ENCODE data around the gene HMGN4. TPM values are rescaled to one million over a fixed set of nuclear protein-coding genes. Genes with fewer than 3 reads are reported as not detected.
"Not testable (repeated sequence)": the region's sequence is repeated elsewhere in the genome, so short reads cannot be mapped to it uniquely, and the experiment has no call there.

Gene HMGN4
- total RNA-seq, 1 experiment from 2014 or later = 73.8 TPM

- H3K27ac ChIP-seq (ENCODE audit: low read depth, low read length) = no peak overlapping the region
- H3K4me3 ChIP-seq (replicated peaks in 1 of 2; ENCODE audit: low read depth in 1 of 2, low read length in 2 of 2) = no peak overlapping the region
- BruUV-seq (replicated peaks) = no TSS peak
- H3K27me3 ChIP-seq (ENCODE audit: insufficient read depth, low read length) = no peaks in the 10 kb centered on the region
- H4K20me1 ChIP-seq (ENCODE audit: insufficient read depth) = no peaks in the 10 kb centered on the region
- ChIA-PET RAD21 (ENCODE audit: low non-redundant PET in 1 of 2, low total read pairs in 2 of 2, uncharacterized antibody in 2 of 2, unreplicated experiment in 2 of 2) (no interaction called here), CTCF (no interaction called here), POLR2A (no interaction called here)
- H3K9me3 ChIP-seq (ENCODE audit: control insufficient read depth in 1 of 2, insufficient read depth in 1 of 2, low read depth in 1 of 2, low read length in 2 of 2) = no peaks in the 10 kb centered on the region
- H3K79me2 ChIP-seq (ENCODE audit: insufficient read depth, low read length) = no peaks in the 10 kb centered on the region
- DNase-seq (ENCODE audit: low read depth, low spot score) (no peak), ATAC-seq (no peak)
- peak overlapping the region; percentile 38 for H2AFZ ChIP-seq (ENCODE audit: low read depth, low read length, poor library complexity, severe bottlenecking)
- H3K9ac ChIP-seq (ENCODE audit: low read length) = no peak overlapping the region
- TF ChIP-seq CBX3 (IDR thresholded peaks at IDR 0.05; ENCODE audit: low read depth) (0 out of 2 replicates have a peak, but pooled peaks have one; percentile 4), ZNF274 (IDR thresholded peaks at IDR 0.05; ENCODE audit: low read depth, low read length) (no peak), CTCF (IDR thresholded peaks at IDR 0.05 in 2 of 3, conservative IDR thresholded peaks at IDR 0.05 in 1 of 3; ENCODE audit: borderline replicate concordance in 1 of 3, insufficient read depth in 1 of 3, low read depth in 2 of 3, low read length in 2 of 3) (0 out of 6 replicates have a peak, but pooled peaks of 1 of the 3 experiments have one; percentile 7)
- H3K9me2 ChIP-seq (ENCODE audit: insufficient read depth) = no peaks in the 10 kb centered on the region
- H3K36me3 ChIP-seq (ENCODE audit: control insufficient read depth in 1 of 2, insufficient read depth in 2 of 2, low read length in 2 of 2) = no peaks in the 10 kb centered on the region
- H3K4me2 ChIP-seq (ENCODE audit: low read length) = peak overlapping the region; percentile 38; the same call in 1 of the 2 replicates
- intact Hi-C loops (cut with micrococcal nuclease) = no loop called here
- peaks cover 8 to 18% of the 10 kb centered on the region in 2 experiments; a peak in 3 of 4 replicates for H3K4me1 ChIP-seq (ENCODE audit: control insufficient read depth in 1 of 2, insufficient read depth in 2 of 2, low read length in 2 of 2)
Measured at GRCh38 chr6:26521600-26522391, 16.4 kb upstream of the HMGN4 start.

GRCh38 chr6:26522486-26523228, 15.5 kb upstream of the HMGN4 start:
- POLR2A ChIA-PET; DNase-seq (ENCODE audit: low read depth, low spot score); RAD21 ChIA-PET (ENCODE audit: low non-redundant PET in 1 of 2, low total read pairs in 2 of 2, uncharacterized antibody in 2 of 2, unreplicated experiment in 2 of 2); H3K27me3 ChIP-seq (ENCODE audit: insufficient read depth, low read length); intact Hi-C loops (cut with micrococcal nuclease); H3K79me2 ChIP-seq (ENCODE audit: insufficient read depth, low read length); H2AFZ ChIP-seq (ENCODE audit: low read depth, low read length, poor library complexity, severe bottlenecking); ATAC-seq; H3K9me2 ChIP-seq (ENCODE audit: insufficient read depth); H3K9ac ChIP-seq (ENCODE audit: low read length); H4K20me1 ChIP-seq (ENCODE audit: insufficient read depth); H3K9me3 ChIP-seq (ENCODE audit: control insufficient read depth in 1 of 2, insufficient read depth in 1 of 2, low read depth in 1 of 2, low read length in 2 of 2); CTCF ChIA-PET; H3K36me3 ChIP-seq (ENCODE audit: control insufficient read depth in 1 of 2, insufficient read depth in 2 of 2, low read length in 2 of 2); H3K4me3 ChIP-seq (replicated peaks in 1 of 2; ENCODE audit: low read depth in 1 of 2, low read length in 2 of 2); BruUV-seq (replicated peaks); H3K27ac ChIP-seq (ENCODE audit: low read depth, low read length); H3K4me2 ChIP-seq (ENCODE audit: low read length): not testable (repeated sequence)
- peaks cover 8 to 15% of the 10 kb centered on the region in 2 experiments; a peak in 3 of 4 replicates for H3K4me1 ChIP-seq (ENCODE audit: control insufficient read depth in 1 of 2, insufficient read depth in 2 of 2, low read length in 2 of 2)

GRCh38 chr6:26524314-26524713, 13.9 kb upstream of the HMGN4 start:
- H3K9ac ChIP-seq (ENCODE audit: low read length); H3K4me3 ChIP-seq (replicated peaks in 1 of 2; ENCODE audit: low read depth in 1 of 2, low read length in 2 of 2); ATAC-seq; H3K4me2 ChIP-seq (ENCODE audit: low read length); BruUV-seq (replicated peaks); H3K27me3 ChIP-seq (ENCODE audit: insufficient read depth, low read length); H3K27ac ChIP-seq (ENCODE audit: low read depth, low read length); H3K79me2 ChIP-seq (ENCODE audit: insufficient read depth, low read length); H3K9me2 ChIP-seq (ENCODE audit: insufficient read depth); RAD21 ChIA-PET (ENCODE audit: low non-redundant PET in 1 of 2, low total read pairs in 2 of 2, uncharacterized antibody in 2 of 2, unreplicated experiment in 2 of 2); H3K36me3 ChIP-seq (ENCODE audit: control insufficient read depth in 1 of 2, insufficient read depth in 2 of 2, low read length in 2 of 2); H3K9me3 ChIP-seq (ENCODE audit: control insufficient read depth in 1 of 2, insufficient read depth in 1 of 2, low read depth in 1 of 2, low read length in 2 of 2); CTCF ChIA-PET; H2AFZ ChIP-seq (ENCODE audit: low read depth, low read length, poor library complexity, severe bottlenecking); intact Hi-C loops (cut with micrococcal nuclease); H4K20me1 ChIP-seq (ENCODE audit: insufficient read depth); DNase-seq (ENCODE audit: low read depth, low spot score); POLR2A ChIA-PET: not testable (repeated sequence)
- H3K4me1 ChIP-seq (ENCODE audit: control insufficient read depth in 1 of 2, insufficient read depth in 2 of 2, low read length in 2 of 2) = peaks cover 8 to 15% of the 10 kb centered on the region in 2 experiments; a peak in 3 of 4 replicates

All from HCT116 (cell line).